8988T (cell line): ENCODE measurements around the gene PIP5K1C.
"Not testable (repeated sequence)": the region's sequence is repeated elsewhere in the genome, so short reads cannot be mapped to it uniquely, and the experiment has no call there.

Experiments used
- DNase-seq: peaks from one replicate; pipeline ENCODE4 v3.0.0; 2011

Gene PIP5K1C

DNA sequence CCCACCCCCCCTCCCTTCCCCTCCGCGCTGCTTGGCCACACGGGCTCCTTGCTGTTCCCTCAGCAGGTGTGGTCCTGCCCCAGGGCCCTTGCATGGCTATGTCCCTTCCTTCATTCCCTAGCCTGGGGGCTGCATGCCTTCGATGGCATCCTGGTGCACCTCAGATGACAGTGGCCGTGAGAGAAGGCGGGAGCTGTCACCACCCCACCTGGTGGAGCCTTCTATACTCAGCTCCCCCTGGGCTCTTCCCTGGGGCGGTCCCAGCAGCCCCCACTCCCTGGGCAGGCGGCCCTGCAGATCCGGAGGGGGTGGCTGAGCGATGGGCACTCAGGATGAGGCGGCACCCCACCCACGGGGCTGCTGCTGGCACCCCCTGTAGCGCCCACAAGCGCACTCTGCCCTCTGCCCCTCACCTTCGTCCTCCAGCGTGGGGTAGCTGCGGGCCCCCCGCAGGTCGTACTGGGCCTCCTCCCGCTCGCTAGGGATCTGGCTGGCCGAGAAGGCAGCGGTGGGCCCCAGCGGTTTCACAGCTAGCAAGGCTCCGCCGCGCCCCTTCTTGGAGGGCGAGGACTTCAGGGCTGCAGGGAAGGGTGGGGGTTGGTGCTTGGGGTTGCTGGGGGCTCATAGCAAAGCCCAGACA, 56.5 kb downstream of the PIP5K1C start:
- no peak for DNase-seq

DNA sequence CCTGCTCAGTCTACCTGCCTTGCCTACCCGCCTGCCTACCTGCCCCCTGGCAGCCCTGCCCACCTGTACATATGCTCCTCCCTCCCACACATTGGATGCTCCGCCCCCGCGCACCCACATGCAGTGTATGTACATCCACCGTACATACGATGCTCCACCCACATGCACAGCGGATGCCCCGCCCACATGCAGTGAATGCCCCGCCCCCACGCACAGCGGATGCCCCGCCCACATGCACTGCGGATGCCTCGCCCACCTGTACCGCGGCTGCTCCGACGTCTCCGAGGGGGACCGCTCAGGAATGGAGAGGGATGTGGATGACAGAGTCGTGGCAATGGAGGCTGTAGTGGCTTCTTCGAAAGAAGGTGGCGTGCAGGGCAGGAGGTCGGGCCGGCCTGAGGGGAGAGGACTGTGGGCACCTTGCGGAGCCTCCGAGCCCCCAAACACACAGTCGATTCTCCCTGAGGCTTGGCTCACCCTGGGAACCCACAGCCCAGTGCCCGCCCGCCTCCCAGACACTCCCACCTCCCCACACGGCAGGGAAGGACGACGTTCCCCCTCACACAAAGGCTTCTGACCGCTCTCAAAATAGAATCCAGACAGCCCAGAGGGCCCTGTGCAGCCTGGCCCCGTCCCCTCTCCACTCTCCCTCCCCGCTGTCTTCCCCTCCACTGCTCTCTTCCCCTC, 57.1 kb downstream of the PIP5K1C start:
- no peak for DNase-seq

DNA sequence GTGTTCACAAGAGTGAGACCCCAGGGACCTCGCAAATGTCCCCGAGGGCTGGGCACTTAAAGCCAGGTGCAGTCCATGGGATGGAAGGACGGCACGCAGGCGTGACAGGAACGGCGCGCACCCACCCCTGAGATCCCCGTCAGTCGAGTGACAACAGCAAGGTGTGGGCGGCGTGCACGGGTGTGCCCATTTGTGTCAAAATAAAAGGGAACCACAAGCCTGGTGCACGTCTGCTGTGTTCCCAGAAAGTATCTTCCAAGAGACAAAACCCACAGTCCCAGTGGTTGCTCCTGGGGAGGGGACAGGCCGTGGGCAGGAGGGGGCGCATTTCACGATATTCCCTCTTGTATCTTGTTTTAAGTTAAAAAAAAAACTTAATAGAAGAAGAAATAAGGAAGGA, 58.0 kb downstream of the PIP5K1C start:
- no peak for DNase-seq

DNA sequence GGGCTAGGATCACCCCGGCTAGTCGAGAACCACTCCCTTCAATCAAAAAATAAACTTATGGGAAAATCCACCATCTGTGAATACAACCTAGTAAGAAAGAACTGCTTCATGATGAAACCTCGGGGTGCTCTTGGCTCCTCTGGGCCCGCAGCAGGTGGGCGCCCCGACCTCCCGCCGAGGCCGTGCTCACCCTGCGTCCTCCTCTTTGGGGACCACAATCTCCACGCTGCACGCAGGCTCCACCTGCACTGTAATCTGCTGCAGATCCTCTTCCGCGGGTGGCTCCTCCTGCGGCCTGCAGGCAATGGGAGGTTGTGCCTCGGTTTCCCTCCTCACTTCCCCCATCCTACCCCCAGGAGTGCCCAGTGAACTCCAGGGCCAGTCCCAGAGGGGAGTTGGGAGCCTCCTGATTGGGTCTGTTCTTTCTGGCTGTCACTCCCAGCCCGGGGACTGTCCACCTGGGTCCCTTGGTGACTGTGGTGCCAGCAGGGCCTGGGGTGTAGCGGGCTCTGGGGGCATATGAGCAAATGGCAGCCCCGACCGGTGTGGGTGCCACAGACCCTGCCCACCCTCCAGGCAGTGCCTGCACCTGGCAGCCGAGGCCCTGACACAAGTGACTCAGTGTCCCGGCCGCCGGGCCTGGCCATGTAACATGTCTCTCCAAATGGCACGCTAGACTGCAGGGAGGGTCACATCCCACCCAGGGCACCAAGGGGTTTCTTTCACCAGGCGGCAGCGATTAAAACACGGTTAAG, 58.6 kb downstream of the PIP5K1C start:
- no peak for DNase-seq

DNA sequence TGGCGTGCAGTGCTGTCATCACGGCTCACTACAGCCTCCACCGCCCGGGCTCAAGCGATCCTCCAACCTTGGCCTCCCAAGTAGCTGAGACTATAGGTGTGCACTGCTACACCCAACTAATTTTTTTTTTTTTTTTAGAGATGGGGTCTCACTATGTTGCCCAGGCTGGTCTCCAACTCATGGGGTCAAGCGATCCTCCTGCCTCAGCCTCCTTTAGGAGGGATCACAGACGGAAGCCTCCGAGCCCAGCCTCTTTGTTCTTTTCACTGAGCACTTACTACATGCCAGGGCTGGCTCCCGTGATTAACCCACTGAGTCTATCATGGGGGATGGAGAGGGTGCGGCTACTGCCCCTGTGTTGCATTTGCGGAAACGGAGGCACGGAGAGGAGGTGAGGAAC, 60.8 kb downstream of the PIP5K1C start:
- DNase-seq = no peak

DNA sequence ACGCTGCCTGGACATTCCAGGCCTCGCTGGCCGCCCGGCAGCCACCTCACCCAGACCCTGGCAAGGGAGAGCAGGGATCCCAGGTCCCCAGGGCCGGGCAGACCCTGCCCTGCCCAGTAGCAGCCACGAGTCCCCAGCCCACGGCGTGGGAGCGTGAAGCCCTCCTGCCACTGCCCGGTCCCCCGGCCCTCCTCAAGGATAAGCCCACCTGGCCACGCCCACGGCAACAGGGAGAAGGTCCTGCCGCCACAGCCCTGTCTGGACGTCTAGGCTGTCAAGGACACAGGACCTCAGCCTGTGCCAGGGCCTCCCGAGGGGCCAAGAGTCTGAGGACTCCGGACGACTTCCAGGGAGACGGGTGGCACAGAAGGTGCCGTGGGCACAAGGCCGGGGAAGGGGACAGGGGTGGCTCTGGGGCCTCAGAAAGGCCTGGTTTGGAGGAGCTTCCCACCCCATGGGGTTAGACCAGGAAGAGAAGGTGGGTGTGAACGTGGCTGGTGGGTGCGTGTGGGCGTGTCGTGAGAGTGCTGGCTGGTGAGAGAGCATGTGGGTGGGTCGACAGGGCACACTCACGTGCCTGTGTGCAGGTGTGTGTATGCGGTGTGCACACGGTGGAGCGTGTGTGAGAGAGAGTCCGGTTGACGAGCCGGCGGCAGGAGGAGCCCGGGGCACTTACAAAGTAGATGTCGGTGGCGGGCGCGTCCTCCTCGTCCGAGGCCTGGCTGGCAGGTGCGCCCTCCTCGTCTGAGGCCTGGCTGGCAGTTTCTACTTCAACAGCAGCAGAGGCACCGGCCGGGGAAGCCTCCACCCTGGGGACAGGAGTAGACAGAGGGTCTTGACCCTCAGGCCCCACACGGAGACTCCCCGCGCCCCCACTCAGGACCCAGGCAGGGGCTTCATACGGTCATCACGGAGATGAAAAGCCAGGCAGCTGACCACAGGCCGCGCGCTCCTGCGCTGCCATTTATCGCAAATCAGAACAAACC, 61.8 kb downstream of the PIP5K1C start:
- no peak for DNase-seq

DNA sequence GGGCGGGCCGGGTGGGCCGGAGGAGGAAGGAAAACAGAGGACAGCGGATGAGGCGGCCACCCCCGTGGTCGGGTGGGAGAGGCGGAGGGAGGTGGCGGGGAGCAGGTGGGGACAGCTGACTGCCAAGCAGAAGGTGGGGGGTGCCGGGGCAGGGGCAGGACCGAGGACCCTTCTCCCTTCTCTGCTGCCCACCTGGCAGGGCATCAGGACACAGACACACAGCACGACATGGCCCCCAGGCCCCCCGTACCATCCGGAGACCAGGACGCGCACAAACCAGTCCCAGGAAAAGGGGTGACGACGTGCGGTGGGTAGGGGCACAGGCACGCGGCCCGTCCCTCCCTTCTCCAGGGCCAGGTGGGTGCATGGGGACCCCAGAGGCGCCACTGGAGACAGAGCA, 62.6 kb downstream of the PIP5K1C start:
- no peak for DNase-seq

DNA sequence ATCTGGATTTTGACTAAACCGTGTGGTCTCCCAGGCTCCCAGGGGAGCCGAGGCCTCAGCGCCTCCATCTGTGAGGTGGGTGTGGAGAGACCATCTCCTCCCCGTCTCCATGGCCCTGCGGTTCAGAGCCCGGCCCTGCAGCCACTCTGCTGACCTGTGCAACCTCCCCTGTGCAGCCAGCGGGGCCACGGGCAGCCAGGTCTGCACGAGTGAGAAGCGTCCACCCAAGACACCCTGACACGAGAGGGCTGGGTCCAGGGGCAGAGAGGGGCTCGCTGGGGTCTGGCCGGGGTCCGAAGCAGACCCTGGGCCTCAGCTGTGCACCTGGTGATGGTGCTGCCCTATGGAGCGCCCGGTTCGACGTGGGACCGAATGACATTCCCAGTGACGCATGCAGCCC, 63.3 kb downstream of the PIP5K1C start:
- DNase-seq = no peak

DNA sequence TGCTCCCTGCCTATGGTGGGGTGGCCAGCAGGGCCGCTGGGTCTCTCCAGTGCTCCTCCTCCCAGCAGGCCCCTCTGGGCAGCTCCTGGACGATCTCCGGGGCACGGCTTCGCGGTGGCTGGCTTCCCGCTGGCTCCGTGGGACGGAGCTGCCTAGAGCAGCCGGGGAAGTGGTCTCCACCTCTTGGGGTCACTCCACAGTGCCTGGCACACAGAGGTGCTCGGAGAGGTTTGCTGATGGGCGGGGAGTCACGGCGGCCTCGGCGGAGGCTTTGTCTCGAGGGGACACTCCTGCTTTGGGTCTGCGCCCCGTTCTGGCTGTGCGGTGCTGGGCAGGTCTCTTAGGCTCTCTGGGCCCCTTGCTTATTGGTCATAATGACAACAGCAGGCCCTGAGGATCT, 63.8 kb downstream of the PIP5K1C start:
- no peak for DNase-seq

DNA sequence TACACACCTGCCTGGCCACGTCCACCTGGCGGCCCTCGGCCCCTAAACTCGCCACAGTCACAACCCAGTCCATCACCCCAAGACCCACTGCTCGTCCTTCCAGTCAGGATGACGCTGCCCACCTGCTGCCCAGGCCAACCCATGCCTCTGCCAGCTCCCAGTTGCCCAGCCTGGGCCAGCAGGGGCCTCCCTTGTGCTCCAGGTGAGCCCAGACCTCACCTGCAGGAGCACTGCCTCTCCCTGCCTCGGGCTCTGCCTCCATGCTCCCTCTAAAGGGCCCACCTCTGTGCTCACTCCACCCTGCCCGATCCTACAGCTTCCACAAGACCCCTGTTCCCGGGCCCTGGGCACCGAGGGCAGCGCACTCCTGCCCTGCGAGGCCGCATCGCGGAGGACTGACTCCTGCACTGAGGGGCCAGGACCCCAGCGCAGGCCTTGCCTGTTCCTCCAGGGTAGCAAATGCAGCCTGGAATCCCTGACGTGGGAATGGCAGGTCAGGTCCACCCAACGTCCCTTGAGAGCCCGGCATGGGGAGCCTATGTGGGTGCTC, 65.7 kb downstream of the PIP5K1C start:
- no peak for DNase-seq

DNA sequence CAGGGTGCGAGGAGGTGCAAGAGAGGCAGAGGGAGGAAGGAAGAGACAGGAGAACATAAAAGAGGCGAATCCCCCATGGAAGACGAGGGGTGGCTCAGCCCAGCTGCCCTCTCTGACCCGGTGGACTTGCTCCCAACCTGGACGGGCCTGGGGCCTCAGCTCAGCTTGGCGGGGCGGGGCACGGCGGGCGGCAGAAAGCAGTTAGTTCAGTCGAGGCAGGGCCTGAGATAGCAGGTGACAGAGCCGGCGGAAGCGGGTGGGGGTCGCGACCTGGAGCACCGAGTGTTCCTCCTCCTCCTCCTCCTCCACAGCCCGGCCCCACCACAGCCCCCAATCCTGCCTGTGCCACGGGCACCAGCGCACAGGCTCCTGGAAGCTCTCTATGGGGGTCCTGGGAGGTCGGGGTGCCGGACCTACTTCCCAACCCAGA, 66.7 kb downstream of the PIP5K1C start:
- no peak for DNase-seq

DNA sequence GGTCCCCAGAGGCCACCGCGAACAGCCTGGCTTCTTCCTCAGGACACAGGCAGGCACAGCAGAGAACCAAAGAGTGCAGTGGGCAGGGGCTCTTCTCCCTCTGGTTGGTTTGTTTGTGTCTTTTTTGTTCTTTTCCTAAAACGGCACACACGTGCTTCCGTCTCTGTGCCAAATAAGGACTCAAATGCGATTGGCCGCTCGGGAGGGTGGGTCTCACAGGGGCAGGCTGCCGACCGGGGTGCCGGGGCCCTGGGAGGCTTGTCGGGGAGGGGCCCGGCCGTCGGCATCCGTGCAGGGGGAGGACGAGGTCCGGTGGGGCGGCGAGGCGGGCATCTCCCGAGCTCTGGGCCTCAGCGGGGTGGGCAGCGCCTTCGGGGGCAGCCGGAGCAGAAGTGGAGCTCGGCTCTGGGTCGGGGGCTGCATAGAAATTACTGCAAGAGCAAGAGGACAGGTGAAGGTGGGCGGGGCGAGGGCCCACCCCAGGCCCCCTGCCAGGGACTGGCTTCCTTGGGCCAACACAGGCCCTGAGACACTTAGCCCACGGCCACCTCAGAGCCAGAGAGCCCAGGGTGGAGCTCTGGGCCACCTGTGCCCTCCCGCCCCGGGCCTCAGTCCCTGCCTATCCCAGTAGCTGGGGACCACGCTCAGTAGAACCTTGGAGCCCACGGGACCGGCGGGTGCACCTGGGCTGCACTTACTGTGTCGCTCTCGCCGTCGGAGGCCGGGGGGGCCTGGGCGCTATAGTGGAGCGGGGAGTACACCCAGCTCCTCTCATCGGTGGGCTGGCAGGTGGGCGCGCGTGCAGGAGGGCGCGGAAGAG, 67.3 kb downstream of the PIP5K1C start:
- no peak for DNase-seq

DNA sequence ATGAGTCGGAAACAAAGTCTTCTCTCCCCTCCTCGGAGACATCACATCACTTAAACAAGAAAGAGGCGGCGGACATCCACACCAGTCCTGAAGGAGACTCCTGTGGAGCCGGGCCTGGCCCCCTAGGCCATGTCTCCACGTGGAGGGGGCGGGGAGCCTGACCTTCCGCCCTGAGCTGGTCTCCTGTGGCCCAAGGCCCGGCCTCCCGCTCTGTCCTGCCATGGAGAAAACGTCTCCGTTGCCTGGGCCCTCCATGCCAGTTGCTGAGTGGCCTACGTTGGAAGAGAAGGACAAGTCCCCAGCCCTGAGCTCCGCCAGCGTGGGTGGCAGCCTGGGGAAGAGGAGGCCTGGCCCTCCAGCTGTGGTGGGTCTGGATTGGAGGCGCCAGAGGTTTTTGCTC, 68.2 kb downstream of the PIP5K1C start:
- DNase-seq = no peak

DNA sequence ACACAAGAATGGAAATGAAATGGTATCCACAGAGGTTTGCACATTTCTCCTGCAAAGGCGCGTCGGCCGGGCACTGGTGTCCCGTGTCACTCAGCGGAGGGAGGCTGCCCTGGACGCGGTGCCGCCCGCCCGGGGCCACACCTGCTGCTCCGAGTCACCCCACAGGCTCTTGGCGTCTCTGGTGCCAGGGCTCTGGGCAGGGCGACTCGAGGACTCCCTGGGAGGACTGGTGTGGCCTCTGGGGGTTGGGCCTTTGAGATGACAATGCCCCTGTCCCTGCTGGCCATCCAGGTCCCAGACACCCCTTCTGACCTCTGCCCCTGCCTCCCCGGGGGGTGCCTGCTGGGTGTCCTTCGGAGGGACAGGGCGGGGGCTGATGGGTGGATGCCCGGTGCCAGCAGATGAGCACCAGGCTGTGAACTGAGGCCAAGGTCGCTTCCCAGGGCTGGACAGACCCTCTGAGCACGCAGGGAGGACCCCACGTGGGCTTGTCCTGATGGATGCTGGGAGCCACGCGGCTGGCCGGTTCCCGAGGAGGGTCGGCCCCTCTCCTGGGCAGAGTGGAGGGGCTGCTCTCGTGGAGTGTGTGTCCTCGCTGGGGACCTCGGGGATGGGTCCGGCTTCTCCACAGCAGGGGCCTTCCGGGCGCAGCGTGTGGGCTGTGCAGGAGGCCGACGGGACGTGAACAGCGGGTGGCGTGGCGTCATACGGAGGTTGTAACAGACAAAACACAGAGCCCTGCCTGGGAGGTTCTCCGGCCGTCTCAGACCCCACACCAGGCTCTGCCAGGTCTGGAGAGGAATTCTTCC, 69.0 kb downstream of the PIP5K1C start:
- no peak for DNase-seq

DNA sequence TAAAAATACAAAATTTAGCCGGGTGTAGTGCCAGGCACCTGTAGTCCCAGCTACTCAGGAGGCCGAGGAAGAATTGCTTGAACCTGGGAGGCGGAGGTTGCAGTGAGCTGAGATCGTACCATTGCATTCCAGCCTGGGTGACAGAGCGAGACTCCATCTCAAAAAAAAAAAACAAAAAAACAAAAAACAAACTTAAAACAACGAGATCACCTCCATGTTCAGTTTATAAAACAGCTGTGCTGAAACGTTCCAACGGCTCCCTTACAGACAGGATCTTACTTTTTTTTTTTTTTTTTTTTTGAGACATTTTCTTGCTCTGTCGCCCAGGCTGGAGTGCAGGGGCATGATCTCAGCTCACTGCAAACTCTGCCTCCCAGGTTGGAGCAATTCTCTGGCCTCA, 71.5 kb downstream of the PIP5K1C start:
- DNase-seq = not testable (repeated sequence)

DNA sequence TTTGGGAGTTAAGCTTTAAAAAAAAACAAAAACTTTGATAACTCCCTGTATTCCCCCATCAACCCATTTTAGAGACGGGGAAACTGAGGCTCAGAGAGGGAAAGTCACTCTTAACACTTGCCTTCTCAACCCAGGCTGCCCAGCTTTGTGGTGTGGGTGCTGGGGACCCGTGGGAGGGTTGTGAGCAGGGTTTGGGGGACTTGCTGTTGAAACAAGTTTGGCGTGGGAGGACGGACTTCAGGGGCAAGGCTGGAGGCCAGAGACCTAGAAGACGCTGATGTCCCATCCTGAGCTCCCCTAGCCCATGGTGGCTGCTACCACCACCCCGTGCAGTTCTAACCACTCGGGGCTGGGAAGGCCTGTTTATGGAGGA, 72.9 kb downstream of the PIP5K1C start:
- DNase-seq = no peak

DNA sequence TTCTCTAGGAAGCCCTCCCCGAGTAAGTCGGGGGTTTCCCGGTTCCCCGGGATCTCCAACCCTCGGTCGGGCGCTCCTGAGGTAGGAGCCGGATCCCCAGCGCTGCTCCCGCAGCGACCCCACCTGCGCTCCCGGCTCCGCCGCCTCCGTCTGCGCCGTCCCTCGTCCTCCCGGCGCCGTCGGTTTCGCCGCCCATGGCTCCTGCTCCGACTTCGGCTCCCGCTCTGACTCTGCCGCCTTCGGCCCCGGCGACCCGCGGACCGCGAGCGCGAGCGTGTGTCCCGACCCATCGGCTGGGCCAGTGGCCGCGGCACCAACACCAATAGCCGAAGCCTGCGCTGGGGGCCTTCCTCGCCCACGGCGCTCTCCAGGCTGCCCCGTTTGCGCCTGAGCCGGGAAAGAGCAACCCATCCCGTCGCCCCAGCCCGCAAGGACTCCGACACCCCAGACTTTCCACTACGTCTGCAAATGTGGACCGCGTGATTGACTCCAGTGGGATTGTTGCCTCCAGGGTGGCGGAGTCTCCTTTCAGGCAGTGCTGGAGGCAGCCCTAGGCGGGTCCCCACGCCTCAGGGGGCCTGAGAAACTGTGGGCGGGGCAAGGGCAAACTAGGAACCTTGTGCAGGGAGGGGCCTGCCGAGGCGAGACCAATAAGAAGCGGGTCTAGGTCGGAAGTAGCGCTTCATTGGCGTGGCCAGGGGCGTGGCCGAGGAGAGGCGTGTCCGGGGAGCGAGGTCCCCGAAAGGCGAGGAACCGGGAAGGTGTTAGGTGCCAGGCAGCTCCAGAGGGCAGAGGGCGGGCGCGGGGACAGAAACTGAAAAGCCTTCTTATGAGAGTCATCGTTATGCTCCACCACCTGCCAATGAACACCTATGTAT, 73.6 kb downstream of the PIP5K1C start, which contains the start of gene CACTIN:
CACTIN (minus strand) TSS at position 318 of the 878 bp plus-strand sequence; CDS start at position 290, 28 bp downstream.
- DNase-seq = peak; percentile 99

DNA sequence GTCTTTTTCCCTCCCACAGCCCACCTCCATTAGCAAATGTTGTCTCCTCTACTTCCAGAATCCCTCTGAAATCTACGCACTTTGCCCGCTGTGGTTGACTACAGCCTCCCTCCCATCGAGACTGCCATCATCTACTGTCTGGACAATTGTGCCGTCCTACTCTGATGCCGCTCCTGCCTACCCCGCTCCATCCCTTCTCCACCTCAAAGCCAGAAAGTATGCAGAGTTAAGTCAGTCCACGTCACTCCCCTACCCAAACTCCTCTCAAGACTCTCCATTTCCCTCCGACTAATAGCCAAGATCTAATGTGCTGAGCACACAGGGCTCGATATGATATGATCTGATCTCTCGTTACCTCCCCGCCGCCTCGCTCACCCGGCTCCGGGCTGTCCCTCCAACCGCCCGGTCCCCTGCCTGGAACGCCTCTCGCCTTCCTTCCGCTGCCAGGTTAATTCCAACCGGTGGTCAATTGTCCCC, 74.2 kb downstream of the PIP5K1C start:
- DNase-seq = no peak

DNA sequence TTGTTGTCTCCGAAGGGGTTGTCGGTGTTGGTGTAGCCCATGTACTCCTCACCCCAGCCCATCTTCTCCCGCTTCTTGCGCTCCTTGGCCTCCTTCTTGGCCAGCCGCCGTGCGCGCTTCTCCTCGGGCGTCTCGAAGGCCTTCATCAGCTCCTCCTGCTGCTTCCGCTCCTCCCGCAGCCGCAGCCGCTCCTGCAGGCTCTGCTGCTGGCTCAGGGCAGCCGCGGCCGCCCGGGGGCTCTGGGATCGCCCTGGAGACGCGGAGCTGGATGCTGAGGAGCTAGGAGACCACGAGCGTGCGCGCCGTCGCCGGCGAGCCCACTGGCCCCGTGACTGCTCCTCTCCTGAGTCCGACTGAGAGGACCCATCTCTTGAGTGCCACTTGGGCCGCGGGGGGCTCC, 76.6 kb downstream of the PIP5K1C start:
- no peak for DNase-seq

DNA sequence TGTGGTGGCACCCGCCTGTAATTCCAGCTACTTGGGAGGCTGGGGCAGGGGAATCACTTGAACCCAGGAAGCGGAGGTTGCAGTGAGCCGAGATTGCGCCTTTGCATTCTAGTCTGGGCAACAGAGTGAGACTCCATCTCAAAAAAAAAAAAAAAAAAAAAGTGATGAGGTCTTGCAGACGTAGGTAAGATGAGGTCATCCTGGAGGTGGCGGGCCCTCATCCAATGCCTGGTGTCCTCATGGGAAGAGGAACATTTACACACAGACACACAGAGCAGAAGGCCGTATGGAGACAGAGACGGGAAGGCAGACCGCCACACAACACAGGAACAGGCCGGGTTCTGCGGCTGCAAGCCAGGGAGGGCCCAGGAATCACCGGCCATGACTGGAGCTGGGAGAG, 78.0 kb downstream of the PIP5K1C start:
- DNase-seq = no peak
